Activated CD4-positive, alpha-beta T cell treated with anti-CD3 and anti-CD28 coated beads, Interleukin-2, amount 10 ng/mL, durations not matched to agents 7 days and 5 days (primary cell): ENCODE measurements around the gene CLEC12A. TPM values are rescaled to one million over a fixed set of nuclear protein-coding genes. Genes with fewer than 3 reads are reported as not detected.
"Not testable (repeated sequence)": the region's sequence is repeated elsewhere in the genome, so short reads cannot be mapped to it uniquely, and the experiment has no call there.

Experiments used
- CTCF ChIA-PET: fragments of 350-600 bp; sonication (Branson Sonifier 250); formaldehyde crosslinking; loops from one replicate; lab custom pipeline; 2021; ENCODE audit warnings: antibody characterized with exemption; lab: Charles Lee
- POLR2A ChIA-PET: fragments of 350-600 bp; sonication (Branson Sonifier 250); formaldehyde crosslinking; loops from one replicate; lab custom pipeline; 2021; ENCODE audit warnings: antibody characterized with exemption; lab: Charles Lee
- DNase-seq: peaks from one replicate; pipeline ENCODE4 v3.0.0-alpha.2; 2020
- H3K27ac Mint-ChIP-seq: one replicate; pipeline ENCODE4 v1.8.0; 2021; ENCODE audit warnings: mild to moderate bottlenecking, moderate library complexity, mixed read lengths
- H3K27me3 Mint-ChIP-seq: one replicate; pipeline ENCODE4 v1.8.0; 2021; ENCODE audit warnings: mixed read lengths
- H3K36me3 Mint-ChIP-seq: one replicate; pipeline ENCODE4 v1.8.0; 2021; ENCODE audit warnings: low read depth, mixed read lengths
- H3K4me1 Mint-ChIP-seq: one replicate; pipeline ENCODE4 v1.8.0; 2021; ENCODE audit warnings: mixed read lengths
- H3K4me3 Mint-ChIP-seq: one replicate; pipeline ENCODE4 v1.8.0; 2021; ENCODE audit warnings: mild to moderate bottlenecking, moderate library complexity, mixed read lengths
- H3K9me3 Mint-ChIP-seq: one replicate; pipeline ENCODE4 v1.8.0; 2021; ENCODE audit warnings: mixed read lengths
- total RNA-seq, 2 experiments: library from RNA; stranded (reverse); gene quantifications; one replicate each; pipeline ENCODE4 v1.2.3, GENCODE V29; 2021

Gene CLEC12A
- total RNA-seq, 2 experiments from 2014 or later, result 0.52 to 0.83 TPM

DNA sequence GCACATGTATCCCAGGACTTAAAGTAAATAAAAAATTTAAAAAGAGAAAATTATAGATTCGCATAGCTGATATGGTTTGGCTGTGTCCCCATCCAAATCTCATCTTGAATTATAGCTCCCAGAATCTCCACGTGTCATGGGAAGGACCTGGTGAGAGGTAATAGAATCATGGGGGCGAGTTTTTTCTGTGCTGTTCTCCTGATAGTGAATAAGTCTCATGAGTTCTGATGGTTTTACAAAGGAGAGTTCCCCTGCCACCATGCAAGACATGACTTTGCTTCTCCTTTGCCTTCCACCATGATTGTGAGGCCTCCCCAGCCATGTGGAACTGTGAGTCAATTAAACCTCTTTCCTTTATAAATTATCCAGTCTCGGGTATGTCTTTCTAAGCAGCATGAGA lies 55.5 kb downstream of the CLEC12A start:
- peaks cover 12% of the 10 kb centered on the region for H3K27me3 Mint-ChIP-seq
- H3K9me3 Mint-ChIP-seq, H3K36me3 Mint-ChIP-seq, H3K4me1 Mint-ChIP-seq, H3K27ac Mint-ChIP-seq, DNase-seq, H3K4me3 Mint-ChIP-seq, POLR2A ChIA-PET: not testable (repeated sequence)
- CTCF ChIA-PET, result interaction anchor here (0.6 kb wide), 1 partner anchor 118 kb away, joined by 3 read pairs; no protein-coding TSS in a partner anchor

DNA sequence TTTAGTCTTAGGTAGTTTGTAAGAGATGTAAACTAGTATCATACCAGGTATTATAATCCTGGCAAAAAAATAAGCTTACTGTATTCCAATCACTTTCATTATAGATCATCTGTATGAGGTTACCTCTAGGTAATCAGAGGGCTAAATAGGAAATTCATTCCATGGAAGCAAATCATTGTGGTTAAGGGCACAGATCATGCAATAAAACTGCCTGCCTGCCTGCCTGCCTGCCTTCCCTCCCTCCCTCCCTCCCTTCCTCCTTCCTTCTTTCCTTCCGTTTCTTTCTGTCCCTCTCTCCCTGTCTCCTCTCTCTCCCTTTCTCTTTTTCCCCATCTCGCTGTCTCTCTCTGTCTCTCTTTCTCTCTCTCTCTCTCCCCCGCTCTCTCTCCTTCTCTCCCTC lies 56.1 kb downstream of the CLEC12A start:
- H3K27me3 Mint-ChIP-seq, result peaks cover 12% of the 10 kb centered on the region
- H3K36me3 Mint-ChIP-seq, result no peaks in the 10 kb centered on the region
- ChIA-PET CTCF (no interaction called here), POLR2A (no interaction called here)
- H3K9me3 Mint-ChIP-seq, result no peaks in the 10 kb centered on the region
- H3K4me3 Mint-ChIP-seq, result no peak overlapping the region
- H3K27ac Mint-ChIP-seq, result no peak overlapping the region
- no peaks in the 10 kb centered on the region for H3K4me1 Mint-ChIP-seq
- DNase-seq, result no peak

GRCh38 chr12:10027721-10028120 lies 56.5 kb downstream of the CLEC12A start:
- Mint-ChIP-seq H3K9me3 (no peaks in the 10 kb centered on the region), H3K4me1 (no peaks in the 10 kb centered on the region), H3K27ac (no peak overlapping the region), H3K27me3 (peaks cover 12% of the 10 kb centered on the region), H3K36me3 (no peaks in the 10 kb centered on the region), H3K4me3 (no peak overlapping the region)
- ChIA-PET CTCF (no interaction called here), POLR2A (no interaction called here)
- DNase-seq, result no peak

DNA sequence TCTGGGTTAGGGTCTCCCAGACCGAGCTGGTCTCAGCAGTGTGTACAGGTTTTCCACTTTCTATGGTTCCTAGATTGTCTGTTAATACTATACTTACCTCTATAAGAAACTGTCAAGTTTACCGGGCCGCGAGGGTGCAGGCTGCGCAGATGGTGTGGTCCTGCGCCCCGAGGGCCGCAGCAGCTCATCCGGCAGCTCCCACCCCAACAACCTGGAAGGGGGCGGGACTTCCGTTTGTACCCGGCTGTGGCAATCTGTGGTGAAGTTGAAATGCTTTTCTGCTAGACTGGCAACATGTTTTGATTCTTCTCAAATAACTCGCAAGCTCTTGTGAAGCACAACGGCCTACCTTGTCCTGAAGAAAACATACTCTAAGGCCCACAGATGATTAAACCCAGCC lies 59.2 kb downstream of the CLEC12A start, which contains the start of gene CLEC9A:
Gene CLEC9A (plus strand): TSS at position 237 of the 400 bp plus-strand sequence. CDS start 22,006 bp downstream, outside the sequence.
- ChIA-PET CTCF (no interaction called here), POLR2A (no interaction called here)
- Mint-ChIP-seq H3K27ac (no peak within 1 kb of the TSS), H3K9me3 (no peaks in the 10 kb centered on the region), H3K4me3 (no peak within 1 kb of the TSS), H3K27me3 (peaks cover 11% of the 10 kb centered on the region), H3K4me1 (no peaks in the 10 kb centered on the region), H3K36me3 (no peaks in the 10 kb centered on the region)
- DNase-seq, result no peak

DNA sequence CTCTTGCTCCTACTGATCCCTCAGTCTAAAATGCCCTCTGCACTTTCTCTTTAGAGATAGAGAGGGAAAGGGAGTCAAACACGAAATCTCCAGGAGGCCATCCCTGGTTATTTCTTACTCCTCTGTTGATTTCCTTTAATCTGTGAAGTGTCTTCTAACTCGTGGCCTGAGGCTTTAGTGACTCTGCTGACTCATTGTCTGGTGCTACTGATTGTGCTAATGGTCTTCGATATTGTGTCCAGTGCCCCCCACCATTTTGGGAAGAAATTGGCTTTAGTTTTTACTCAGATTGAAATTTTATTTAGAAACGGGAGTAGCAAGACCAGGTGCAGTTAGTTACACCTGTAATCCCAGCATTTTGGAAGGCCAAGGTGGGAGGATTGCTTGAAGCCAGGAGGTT lies 60.1 kb downstream of the CLEC12A start:
- ChIA-PET POLR2A (no interaction called here), CTCF (no interaction called here)
- no peaks in the 10 kb centered on the region for H3K36me3 Mint-ChIP-seq
- H3K27ac Mint-ChIP-seq, result no peak overlapping the region
- no peaks in the 10 kb centered on the region for H3K9me3 Mint-ChIP-seq
- no peaks in the 10 kb centered on the region for H3K4me1 Mint-ChIP-seq
- DNase-seq, result no peak
- no peak overlapping the region for H3K4me3 Mint-ChIP-seq
- H3K27me3 Mint-ChIP-seq, result peaks cover 15% of the 10 kb centered on the region

DNA sequence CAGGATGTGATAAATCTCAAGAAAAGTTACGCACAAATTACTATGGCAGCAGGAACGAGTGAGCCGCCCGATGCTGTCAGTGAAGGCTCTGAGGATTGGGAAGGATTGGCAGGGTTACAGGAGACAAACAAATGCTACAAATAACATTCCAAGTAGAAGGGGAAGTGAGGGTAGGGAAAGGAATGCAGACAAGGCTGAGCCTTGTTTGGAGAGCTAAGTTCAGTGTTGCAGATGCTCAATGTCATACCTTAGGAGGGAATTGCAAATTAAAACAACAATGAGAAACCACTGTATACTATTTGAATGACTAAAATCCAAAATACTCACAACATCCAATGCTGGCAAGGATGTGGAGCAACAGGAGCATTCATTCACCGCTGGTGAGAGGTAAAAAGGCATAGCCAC lies 60.6 kb downstream of the CLEC12A start:
- Mint-ChIP-seq H3K4me3 (no peak overlapping the region), H3K9me3 (no peaks in the 10 kb centered on the region), H3K36me3 (no peaks in the 10 kb centered on the region), H3K4me1 (no peaks in the 10 kb centered on the region), H3K27ac (no peak overlapping the region), H3K27me3 (peaks cover 17% of the 10 kb centered on the region)
- CTCF ChIA-PET, result interaction anchor here (0.7 kb wide), 1 partner anchor 361 kb away, joined by 4 read pairs; no protein-coding TSS in a partner anchor
- POLR2A ChIA-PET, result no interaction called here
- DNase-seq, result no peak

GRCh38 chr12:10033783-10034545 lies 62.8 kb downstream of the CLEC12A start:
- ChIA-PET CTCF (no interaction called here), POLR2A (no interaction called here)
- Mint-ChIP-seq H3K9me3 (no peaks in the 10 kb centered on the region), H3K4me1 (no peaks in the 10 kb centered on the region), H3K27me3 (peaks cover 14% of the 10 kb centered on the region), H3K36me3 (no peaks in the 10 kb centered on the region), H3K27ac (no peak overlapping the region), H3K4me3 (no peak overlapping the region)
- no peak for DNase-seq

Other genes with a start within 250 kb of the CLEC12A start
- 1 to 10 TPM; 1.2 to 1.4 TPM for gene CLECL1, start 238.3 kb upstream of the CLEC12A start, total RNA-seq
- 10 to 100 TPM; 71.6 to 82.4 TPM for gene CD69, start 210.5 kb upstream of the CLEC12A start, total RNA-seq
- under 1 TPM; 0.19 to 0.20 TPM for gene KLRF1, start 143.9 kb upstream of the CLEC12A start, total RNA-seq
- gene CLEC2B, start 102.1 kb upstream of the CLEC12A start, total RNA-seq, result 10 to 100 TPM; 53.7 to 61.4 TPM
- gene KLRF2, start 89.9 kb upstream of the CLEC12A start, total RNA-seq, result under 1 TPM in 1 of 2 experiments, not detected in 1; 0.29 TPM
- gene CLEC2A, start 39.0 kb upstream of the CLEC12A start, total RNA-seq, result not detected
- gene CLEC1B, start 27.7 kb downstream of the CLEC12A start, total RNA-seq, result not detected
- under 1 TPM in 1 of 2 experiments, not detected in 1; 0.19 TPM for gene CLEC12B, start 39.2 kb downstream of the CLEC12A start, total RNA-seq
- not detected for gene CLEC9A, start 59.3 kb downstream of the CLEC12A start, total RNA-seq
- gene CLEC1A, start 127.6 kb downstream of the CLEC12A start, total RNA-seq, result not detected
- not detected for gene CLEC7A, start 158.8 kb downstream of the CLEC12A start, total RNA-seq
- not detected for gene OLR1, start 200.7 kb downstream of the CLEC12A start, total RNA-seq
- gene TMEM52B, start 207.6 kb downstream of the CLEC12A start, total RNA-seq, result not detected
- gene GABARAPL1, start 241.5 kb downstream of the CLEC12A start, total RNA-seq, result 1 to 10 TPM; 5.5 to 6.3 TPM